GM19240 (cell line): ENCODE data around the gene NSG2.

Experiments
- DNase-seq: peaks from one replicate; pipeline ENCODE4 v3.0.0; 2011; ENCODE audit warnings: low spot score; ENCODE audit not compliant: insufficient read length

The NSG2 gene

DNA sequence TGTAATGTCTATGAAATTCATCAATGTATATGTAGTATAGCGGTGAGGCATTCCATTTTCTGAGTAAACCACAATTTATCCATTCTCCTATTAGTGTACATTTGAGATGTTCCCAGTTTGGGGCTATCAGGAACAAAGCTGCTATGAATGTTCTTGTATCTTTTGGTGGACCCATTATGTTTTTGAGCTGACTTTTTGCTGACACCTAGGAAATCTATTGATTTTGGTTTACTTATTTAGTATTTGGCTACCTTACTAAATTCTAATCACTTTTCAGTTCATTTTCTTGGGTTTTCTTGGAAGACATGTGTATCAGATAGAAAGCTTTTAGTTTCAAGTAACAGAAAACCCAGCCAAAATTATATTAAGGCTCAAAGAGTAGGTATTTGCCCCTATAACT, 13.7 kb downstream of the NSG2 start:
- no peak for DNase-seq

DNA sequence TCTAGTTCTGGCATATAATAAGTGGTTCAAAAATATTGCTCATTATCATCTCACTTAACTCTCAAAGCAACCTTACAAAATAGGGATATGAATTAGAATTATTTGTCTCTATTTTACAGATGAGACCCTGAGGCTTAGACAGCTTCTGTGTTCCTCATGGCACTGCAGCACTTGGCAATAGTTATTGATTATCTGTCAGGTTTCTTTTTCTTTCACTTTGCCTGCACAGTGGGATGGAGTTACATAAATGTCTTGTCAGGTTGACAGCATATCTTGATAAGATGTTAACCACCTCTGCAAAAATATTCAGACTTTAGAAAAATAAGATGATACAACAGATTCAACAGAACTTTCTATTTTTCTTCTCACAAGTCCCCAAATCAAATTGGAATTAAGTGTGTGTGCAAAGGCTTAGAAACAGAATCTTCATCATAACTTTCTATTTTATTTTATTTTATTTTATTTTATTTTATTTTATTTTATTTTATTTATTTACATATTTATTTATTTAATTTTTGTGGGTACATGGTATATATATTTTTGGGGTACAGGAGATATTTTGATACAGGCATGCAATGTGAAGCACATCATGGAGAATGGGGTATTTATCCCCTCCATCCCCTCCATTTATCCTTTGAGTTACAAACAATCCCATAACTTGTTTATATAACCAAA, 17.7 kb downstream of the NSG2 start:
- DNase-seq = no peak

GRCh38 chr5:174064171-174064570, 18.7 kb downstream of the NSG2 start:
- DNase-seq = no peak

DNA sequence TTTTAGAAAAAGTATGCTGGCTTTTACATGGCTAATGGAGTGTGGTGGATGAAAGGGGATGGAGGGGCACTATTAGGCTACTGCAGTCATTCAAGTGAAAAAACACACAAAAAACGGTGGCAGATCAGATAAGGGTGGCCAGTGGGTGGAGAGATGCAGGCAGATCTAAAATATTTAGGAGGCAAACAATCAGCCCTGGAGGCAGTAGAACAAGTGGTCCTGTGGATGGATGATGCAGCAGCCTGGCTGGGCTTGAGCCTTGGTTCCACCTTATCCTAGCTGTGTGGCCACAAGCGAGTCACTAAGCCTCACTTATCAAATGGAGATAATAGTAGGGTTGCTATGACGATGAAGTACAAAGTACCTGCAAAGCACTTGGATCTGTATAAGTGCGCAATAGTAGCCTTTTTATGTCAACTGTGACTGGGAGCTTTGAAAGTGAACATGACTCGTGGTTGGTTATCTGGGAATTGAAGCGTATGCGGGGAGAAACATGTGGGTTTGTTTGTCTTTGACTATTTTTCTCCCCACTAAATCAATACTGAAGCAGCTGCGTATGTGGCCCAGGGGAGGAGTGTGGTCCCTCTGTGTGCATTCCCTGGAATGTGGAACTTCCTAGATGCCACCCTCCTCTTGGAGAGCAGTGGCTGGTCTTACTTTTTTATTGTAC, 20.2 kb downstream of the NSG2 start:
- no peak for DNase-seq

DNA sequence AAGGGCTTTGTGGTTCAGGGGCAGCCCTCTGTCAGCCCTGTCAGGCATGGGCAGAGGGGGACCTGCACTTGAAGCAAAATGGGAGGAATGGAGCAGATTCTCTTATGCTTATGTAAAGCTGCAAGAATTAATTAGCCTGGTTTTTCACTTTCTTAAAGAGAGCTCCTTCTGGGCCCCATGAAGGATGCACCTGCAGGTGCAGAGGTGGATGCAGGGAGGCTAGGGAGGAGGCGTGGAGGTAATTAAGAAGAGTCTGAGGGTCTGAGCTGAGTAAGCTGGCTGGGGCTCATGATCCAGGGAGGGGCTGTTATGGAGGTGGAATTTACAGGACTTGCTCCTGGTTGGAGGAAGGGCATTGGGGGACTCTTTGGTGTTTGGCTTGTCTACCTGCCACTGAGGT, 22.0 kb downstream of the NSG2 start:
- DNase-seq = no peak

DNA sequence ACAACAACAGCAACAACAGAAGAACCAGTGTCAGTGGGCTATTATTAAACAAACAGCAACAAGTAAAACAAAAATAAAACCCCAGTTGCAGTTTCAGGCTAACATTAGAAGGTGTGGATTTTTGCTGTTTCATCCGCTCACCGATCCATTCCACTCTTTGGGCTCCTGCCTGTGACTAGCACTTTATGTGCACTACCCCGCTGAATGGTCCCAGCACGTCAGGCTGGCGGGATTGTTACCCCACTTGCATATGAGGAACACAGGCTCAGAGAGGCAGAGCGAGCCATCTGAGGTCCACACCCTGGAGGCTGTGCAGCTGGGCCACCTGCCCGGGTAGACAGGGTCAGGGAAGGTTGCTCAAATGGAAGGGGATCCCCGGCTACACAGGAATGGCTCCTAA, 26.0 kb downstream of the NSG2 start:
- no peak for DNase-seq

GRCh38 chr5:174073122-174073660, 27.7 kb downstream of the NSG2 start:
- DNase-seq = no peak

- no peak for DNase-seq
Observed at GRCh38 chr5:174074369-174074768, 28.9 kb downstream of the NSG2 start.

GRCh38 chr5:174078416-174078815, 32.9 kb downstream of the NSG2 start:
- DNase-seq = no peak

DNA sequence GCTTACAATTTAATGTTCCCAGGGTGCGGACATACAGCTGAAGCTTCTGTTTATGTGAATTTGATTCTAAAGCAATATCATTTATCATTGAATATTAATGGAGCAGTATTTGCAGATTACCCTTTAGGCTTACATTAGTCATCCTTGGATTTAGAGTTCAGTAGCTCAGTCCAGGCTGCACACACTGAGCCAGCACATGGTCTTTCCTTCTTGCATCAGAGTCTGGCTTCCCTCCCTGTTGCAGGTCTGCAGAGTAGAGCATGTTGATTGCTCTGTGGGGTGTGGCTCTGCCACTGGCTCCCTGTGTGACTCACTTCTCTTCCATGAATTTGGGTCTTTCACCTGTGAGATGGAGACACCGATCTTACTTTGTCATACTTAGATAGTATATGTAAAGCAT, 36.8 kb downstream of the NSG2 start:
- no peak for DNase-seq

DNA sequence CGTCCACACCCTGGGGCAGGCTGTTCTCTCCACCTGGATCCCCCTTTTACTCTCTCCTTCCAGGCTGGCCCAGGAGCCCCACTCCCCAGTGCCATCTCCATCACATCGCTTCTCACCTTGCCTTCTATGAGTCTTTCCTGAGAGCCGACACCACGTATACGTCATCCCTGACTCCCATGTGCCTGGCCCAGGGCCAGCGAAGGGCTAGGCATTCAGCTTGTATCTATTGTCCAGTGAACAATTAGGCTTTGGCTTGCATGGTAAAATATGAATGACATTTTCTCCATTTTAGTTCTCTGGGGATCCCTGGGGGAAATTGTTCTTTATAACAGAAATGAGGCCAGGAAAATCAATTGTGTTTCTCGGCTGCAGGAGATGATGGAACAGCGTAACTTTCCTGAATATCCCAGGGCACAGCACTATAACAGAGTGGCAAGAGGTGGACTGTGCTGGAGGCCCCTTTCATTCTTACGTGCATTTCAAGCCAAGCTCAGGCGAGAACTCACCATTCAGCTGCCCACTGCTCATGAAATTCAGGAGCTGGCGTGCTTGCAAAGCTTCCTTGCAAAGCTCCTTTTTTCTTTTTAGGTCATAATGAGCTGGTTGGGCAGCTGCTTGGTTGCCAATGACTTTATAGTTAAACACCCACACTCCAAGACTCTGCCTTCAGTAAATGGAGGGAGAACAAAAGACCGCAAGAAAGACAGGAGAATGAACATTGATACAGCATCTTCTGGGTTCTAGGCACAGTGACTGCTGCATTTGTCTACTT, 37.7 kb downstream of the NSG2 start:
- DNase-seq = no peak

DNA sequence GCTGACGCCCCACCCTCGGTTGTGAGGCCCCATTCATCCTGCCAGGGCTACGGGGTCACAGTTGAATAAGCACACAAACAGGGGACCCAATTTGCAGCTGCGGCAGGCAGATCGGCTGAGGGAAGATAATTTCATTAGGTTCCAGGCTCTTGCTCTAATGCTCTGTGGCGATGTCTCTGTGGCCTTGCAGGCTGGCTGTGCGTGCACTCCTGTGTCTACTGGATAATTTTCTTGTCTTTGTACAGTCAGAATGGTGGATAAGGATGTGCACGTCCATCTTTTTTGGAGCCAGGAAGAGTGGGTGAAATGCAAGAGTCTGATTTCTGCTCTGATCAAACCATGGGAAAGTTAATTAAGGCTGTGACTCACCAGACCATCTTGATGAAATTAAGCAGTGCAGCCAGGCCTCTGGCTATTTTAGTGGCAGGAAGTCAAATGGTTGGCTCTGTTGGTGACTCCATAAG, 39.2 kb downstream of the NSG2 start:
- no peak for DNase-seq

GRCh38 chr5:174086751-174087150, 41.2 kb downstream of the NSG2 start:
- no peak for DNase-seq

DNA sequence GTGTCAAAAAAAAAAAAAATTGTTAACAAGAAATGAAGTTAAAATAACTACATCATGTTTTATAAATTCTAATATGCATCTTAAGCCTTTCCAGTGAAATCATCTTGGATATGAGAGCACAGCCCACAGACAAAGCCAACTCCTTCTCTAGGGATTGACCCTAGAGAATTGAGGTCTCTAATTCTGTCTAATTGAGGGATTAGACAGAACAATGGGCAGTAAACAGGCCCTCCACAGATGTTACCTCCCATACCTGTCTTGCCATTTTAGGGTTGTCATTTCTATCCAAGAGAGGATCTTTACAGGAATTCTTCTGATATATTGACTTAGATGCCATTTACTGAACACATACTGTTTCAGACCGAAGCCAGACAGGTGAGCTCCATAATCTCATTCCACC, 42.3 kb downstream of the NSG2 start:
- DNase-seq = no peak

GRCh38 chr5:174090129-174090528, 44.6 kb downstream of the NSG2 start:
- no peak for DNase-seq

GRCh38 chr5:174093123-174093522, 47.6 kb downstream of the NSG2 start:
- DNase-seq = no peak

- DNase-seq = no peak
Observed at GRCh38 chr5:174094857-174095606, 49.5 kb downstream of the NSG2 start.

DNA sequence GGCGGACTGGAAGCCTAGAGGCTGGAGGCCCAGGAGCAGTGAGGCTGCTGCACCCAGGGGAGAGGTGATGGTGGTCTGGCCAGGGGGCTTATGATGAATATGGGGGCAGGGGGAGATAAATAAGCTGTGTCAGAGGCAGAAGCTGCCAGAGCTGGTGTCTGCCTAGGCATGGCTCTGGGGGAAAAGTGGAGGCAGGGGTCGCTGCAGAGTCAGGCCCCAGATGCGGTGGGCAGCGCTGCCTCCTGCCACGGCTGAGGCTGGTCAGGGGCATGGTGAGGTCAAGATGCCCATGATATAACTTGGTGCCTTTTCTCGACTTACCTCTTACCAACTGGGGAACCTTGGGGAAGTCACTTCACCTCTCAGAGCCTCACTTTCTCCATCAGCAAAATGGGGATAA, 51.1 kb downstream of the NSG2 start:
- no peak for DNase-seq

DNA sequence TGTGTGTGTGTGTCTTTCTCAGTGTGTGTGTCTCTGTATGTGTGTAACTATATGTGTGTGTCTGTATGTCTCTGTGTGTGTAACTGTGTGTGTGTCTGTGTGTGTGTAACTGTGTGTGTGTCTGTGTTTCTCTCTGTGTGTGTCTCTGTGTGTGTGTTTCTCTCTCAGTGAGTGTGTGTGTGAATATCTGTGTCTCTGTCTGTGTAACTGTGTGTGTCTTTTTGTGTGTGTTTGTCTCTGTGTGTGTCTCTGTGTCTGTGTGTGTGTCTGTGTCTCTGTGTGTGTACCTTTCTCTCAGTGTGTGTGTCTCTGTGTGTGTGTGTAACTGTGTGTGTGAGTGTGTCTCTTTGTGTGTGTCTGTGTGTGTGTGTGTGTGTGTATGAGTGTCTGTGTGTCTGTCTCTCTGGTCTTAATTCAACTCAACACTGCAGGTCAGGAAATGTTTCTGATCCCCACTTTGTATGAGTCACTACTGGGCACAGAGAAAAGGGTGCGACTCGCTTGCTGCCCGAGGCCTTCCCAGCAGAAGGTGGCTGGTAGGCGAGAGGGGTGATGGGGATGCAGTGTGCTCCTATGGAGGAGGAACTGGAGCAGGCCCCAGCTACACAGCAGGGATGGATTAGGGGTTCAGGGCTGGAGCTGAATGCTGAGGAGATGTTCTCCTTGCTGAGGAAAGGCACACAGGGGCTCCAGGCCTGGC, 52.1 kb downstream of the NSG2 start:
- no peak for DNase-seq

- no peak for DNase-seq
Observed at GRCh38 chr5:174098694-174099093, 53.2 kb downstream of the NSG2 start.

- no peak for DNase-seq
Observed at GRCh38 chr5:174100490-174100889, 55.0 kb downstream of the NSG2 start.
